HEK293T (cell line): ENCODE measurements around the gene BGLAP.

Experiments used
- ARNT ChIP-seq: fragments of 450-650 bp; IDR thresholded peaks from 2 replicates; pipeline ENCODE4 v1.6.1; 2017; ENCODE audit warnings: mild to moderate bottlenecking
- BHLHE40 ChIP-seq: fragments of 450-650 bp; IDR thresholded peaks from 2 replicates; pipeline ENCODE4 v1.6.1; 2016; ENCODE audit warnings: mild to moderate bottlenecking, moderate library complexity, borderline replicate concordance
- CTBP1 ChIP-seq: fragments of 450-650 bp; IDR thresholded peaks from 2 replicates; pipeline ENCODE4 v1.6.1; 2016; ENCODE audit warnings: borderline replicate concordance
- ELF4 ChIP-seq: fragments of 450-650 bp; IDR thresholded peaks from 2 replicates; pipeline ENCODE4 v1.6.1; 2017; ENCODE audit warnings: antibody characterized with exemption
- FOXA1 ChIP-seq: fragments of 450-650 bp; IDR thresholded peaks from 2 replicates; pipeline ENCODE4 v1.6.1; 2016; ENCODE audit warnings: mild to moderate bottlenecking
- FOXK2 ChIP-seq: fragments of 450-650 bp; IDR thresholded peaks from 2 replicates; pipeline ENCODE4 v1.6.1; 2016; ENCODE audit warnings: mild to moderate bottlenecking
- FOXM1 ChIP-seq: fragments of 450-650 bp; IDR thresholded peaks from 2 replicates; pipeline ENCODE4 v1.6.1; 2017; ENCODE audit warnings: mild to moderate bottlenecking, borderline replicate concordance
- HDGF ChIP-seq: fragments of 450-650 bp; IDR thresholded peaks from 2 replicates; pipeline ENCODE4 v1.6.1; 2017; ENCODE audit warnings: antibody characterized with exemption, borderline replicate concordance
- LEF1 ChIP-seq: fragments of 450-650 bp; IDR thresholded peaks from 2 replicates; pipeline ENCODE4 v1.6.1; 2017; ENCODE audit warnings: mild to moderate bottlenecking, borderline replicate concordance
- NFRKB ChIP-seq: fragments of 450-650 bp; IDR thresholded peaks from 2 replicates; pipeline ENCODE4 v1.6.1; 2016; ENCODE audit warnings: mild to moderate bottlenecking, moderate library complexity
- PKNOX1 ChIP-seq: fragments of 450-650 bp; IDR thresholded peaks from 2 replicates; pipeline ENCODE4 v1.6.1; 2016
- SP1 ChIP-seq: fragments of 450-650 bp; IDR thresholded peaks from 2 replicates; pipeline ENCODE4 v1.6.1; 2017
- SUZ12 ChIP-seq: fragments of 450-650 bp; IDR thresholded peaks from 2 replicates; pipeline ENCODE4 v1.6.1; 2016; ENCODE audit warnings: mild to moderate bottlenecking

GRCh38 chr1:156257711-156258110 lies 15.7 kb downstream of the BGLAP start:
- TF ChIP-seq SP1 (no peak), FOXA1 (no peak), FOXK2 (no peak), CTBP1 (no peak), NFRKB (no peak), BHLHE40 (no peak), ARNT (no peak), SUZ12 (no peak), FOXM1 (no peak), HDGF (no peak), LEF1 (no peak), PKNOX1 (no peak), ELF4 (no peak)
